NCI-H82 treated with DMSO at 0.1 percent for 48 hours (cell line): Measurements from ENCODE around the gene MPZL2.
"Not testable (repeated sequence)": the region's sequence is repeated elsewhere in the genome, so short reads cannot be mapped to it uniquely, and the experiment has no call there.

Experiments used
- DNase-seq: peaks from one replicate; lab custom pipeline; 2025; ENCODE audit not compliant: unreplicated experiment; lab: John Stamatoyannopoulos, UW

The MPZL2 gene

GRCh38 chr11:118263695-118264568 lies at the start of gene MPZL2:
MPZL2 (minus strand) TSS chr11:118264297; CDS start chr11:118264153, 144 bp downstream.
- no peak for DNase-seq

GRCh38 chr11:118313242-118313641 lies 49.1 kb upstream of the MPZL2 start:
- peak; percentile 25 for DNase-seq

- no peak for DNase-seq
These were observed 48.2 kb upstream of the MPZL2 start for GRCh38 chr11:118312328-118312727.

- DNase-seq, result no peak
These were observed 47.4 kb upstream of the MPZL2 start for GRCh38 chr11:118311518-118311917.

- DNase-seq, result no peak
These were observed 46.8 kb upstream of the MPZL2 start for GRCh38 chr11:118310781-118311485.

DNA sequence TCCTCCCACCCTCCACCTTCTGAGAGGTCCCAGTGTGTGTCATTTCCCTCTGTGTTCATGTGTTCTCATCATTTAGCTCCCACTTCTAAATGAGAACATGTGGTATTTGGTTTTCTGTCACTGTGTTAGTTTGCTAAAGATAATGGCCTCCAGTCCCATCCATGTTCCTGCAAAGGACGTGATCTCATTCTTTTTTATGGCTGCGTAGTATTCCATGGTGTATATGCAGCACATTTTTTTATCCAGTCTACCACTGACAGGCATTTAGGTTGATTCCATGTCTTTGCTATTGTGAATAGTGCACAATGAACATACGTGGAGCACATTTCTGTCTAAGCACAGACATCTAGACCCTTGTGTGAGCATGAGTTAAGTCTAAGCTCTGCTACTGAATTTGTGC lies 46.2 kb upstream of the MPZL2 start:
- no peak for DNase-seq

DNA sequence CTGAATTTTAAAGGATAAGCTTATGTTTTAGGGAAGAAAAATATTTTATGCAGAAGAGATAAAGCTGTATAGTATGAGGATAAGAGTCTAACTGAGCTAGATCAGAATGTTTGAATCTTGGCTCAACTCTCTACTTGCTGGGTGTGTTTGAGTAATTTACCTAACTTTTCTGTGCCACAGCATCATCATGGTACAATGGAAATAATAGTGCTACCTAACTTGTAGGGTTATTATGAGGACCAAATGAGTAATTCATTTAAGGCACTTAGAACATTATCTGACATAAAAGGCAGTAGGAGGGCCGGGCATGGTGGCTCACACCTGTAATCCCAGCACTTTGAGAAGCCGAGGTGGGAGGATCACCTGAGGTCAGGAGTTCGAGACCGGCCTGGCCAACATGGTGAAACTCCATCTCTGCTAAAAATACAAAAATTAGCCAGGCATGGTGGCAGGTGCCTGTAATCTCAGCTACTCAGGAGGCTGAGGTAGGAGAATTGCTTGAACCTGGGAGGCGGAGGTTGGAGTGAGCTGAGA lies 45.0 kb upstream of the MPZL2 start:
- DNase-seq, result not testable (repeated sequence)

DNA sequence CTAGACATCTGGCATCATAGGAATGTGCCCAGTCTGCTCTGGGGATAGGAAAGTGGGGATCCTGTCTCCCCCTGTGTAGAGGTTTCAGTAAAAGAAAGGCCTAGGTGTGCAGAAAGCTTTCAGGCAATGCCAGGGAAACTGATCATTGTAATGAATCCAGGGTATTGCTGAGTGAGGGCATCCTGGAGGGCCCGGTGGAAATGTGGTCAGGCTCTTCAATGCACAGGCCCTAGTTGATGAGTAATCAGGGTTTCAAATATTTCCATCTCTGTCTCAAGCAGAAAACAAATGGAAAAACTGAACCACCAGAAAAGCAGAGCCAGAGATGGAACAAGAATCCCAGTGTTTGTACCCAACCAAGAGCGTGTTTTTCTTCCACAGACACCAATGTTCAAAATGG lies 42.5 kb upstream of the MPZL2 start:
- DNase-seq, result no peak

DNA sequence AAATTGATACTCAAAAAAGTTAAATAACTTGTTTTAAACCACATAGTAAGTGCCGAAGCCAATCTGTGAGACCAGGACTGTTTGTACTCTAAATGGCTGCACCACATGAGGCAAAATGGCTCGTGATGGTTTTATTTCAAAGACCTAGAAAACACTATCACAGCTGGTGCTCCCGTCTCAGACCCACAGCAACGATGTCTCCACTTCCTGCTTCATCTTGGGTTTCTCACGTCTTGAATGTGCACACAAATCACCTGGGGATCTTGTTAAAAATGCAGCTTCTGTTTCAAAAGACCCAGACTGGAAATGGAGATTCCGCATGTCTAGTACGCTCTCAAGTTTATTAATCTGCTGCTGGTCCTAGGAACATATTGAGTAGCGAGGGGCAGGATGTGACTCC lies 41.6 kb upstream of the MPZL2 start:
- DNase-seq, result no peak

GRCh38 chr11:118304568-118305248 lies 40.6 kb upstream of the MPZL2 start, which contains the start of gene CD3E:
CD3E (plus strand) TSS chr11:118304730; CDS start chr11:118304953, 223 bp downstream.
- DNase-seq, result no peak

- no peak for DNase-seq
These were observed 40.1 kb upstream of the MPZL2 start for GRCh38 chr11:118304227-118304567.

DNA sequence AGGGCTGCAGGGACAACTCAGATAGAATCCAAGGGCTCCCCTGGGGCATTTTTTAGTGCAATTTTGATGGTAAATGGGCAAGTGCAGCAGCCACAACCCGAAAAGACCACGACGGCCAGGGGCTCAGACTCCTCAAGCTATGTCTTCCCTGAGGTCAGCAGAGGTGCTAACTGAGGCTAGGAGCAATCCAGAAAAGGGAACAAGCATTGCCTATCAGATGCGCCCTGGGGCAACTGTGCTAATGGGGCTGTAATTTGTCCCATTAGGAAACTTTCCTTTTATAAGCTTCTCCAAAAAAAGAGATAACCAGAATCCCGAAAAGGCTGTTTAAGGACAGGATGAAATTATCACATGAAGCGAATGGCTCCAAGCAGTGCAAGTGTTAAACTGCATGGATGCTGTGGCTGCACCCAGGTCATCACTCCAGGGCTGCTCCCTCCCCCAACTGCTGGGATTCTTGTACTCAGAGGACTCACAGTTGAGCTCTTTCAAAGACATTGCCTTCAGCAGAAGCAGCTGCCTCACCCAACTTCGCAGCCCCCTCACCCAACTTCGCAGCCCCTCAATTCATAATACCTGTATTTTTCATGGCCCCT lies 37.6 kb upstream of the MPZL2 start:
- DNase-seq, result no peak

GRCh38 chr11:118295815-118296454 lies 31.8 kb upstream of the MPZL2 start:
- peak; percentile 3 for DNase-seq

DNA sequence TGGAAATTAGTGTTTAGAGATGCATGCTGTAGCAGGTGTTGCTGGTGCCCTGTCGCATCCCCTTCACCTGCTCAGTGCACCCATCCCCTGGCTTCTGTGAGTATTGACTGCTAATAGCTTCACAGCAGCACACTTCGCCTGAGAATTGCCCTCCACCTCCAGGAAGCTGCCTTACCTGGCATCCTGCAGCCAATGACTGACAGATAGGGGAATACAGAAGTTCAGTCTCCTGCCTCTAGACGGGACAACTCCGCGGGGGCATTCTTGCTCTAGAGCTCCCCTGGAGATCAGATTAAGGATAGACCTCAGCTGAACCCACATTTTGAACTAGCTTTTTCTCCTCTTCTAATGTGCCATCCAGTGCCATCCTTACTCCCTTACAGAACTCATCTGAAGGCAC lies 31.1 kb upstream of the MPZL2 start:
- DNase-seq, result no peak

DNA sequence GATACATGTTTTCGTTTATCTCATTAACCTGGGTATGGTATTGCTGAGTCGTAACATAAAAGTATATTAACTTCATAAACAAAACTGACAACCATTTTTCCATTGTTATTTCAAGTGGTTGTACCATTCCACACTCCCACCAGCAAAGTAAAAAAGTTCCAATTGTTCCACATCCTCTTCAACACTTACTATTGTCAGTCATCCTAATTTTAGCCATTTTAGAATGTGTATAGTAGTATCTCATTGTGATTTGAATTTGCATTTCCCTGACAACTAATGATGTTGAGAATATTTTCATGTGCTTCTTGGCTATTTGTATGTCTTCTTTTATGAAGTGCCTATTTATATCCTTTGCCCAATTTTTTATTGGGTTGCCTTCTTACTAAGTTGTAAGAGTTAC lies 30.0 kb upstream of the MPZL2 start:
- DNase-seq, result no peak

GRCh38 chr11:118291477-118292135 lies 27.5 kb upstream of the MPZL2 start:
- no peak for DNase-seq

DNA sequence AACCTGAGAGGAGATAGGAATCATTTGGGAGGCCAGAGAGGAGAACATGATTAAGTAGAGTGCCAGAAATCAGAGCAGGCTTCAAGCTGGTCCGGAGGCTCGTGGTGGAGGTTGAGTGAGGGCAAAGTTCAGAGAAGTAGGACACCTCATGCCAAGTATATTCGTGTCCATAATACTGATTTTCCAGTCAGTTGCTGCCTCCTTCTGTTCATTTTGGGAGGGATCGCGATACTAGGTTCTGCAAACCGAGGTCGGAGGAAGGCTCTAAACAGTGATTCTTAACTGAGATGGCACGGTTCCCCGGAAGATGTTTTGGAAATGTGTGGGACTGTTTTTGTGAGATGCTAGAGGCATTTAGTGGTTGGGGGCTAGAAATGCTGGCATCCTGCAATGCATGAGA lies 26.8 kb upstream of the MPZL2 start:
- peak; percentile 2 for DNase-seq

DNA sequence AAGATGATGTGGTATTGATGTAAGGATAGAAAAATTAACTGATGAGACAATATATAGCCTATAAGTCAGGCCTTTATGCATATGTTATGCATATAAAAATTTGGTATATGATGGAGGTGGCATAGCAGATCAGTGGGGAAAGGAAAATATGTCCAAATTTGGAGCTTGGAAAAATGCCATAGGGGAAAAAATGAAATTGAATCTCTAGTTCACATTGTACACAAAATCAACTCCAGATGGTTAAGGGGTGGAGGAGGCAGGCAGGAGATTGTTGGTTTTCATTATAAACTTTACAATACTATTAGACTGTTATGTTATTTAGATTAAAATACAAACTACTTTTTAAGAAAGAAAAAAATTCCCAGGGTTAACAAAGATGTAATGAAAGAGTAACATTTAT lies 25.3 kb upstream of the MPZL2 start:
- DNase-seq, result no peak

DNA sequence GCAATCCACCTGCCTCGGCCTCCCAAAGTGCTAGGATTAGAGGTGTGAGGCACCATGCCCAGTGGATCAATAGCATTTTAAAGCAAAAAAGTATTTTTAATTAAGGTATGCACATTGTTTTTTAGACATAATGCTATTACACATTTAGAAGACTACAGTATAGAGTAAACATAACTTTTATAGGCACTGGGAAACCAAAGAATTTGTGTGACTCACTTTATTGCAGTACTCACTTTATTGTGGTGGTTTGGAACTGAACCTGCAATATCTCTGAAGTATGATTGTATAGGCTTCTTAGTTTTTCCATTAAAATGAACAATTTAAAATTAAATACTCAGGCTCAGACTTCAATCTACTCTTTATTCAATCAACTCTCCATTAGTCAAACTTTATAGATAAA lies 22.9 kb upstream of the MPZL2 start:
- DNase-seq, result no peak

DNA sequence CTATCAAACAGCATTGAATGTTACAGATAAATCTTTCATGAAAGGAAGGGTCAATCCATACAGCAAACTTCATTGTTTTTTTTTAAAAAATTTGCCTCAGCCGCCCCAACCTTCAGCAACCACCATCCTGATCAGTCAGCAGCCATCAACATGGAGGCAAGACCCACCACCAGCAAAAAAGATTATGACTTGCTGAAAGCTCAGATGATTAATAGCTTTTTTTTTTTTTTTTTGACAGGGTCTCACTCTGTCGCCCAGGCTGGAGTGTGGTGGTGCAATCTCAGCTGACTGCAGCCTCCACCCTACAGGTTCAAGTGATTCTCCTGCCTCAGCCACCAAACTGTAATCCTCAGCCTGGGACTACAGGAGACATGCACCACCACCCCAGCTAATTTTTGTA lies 22.4 kb upstream of the MPZL2 start:
- no peak for DNase-seq
